ENCODE results near the gene RNASEH1. TPM values are rescaled to one million over a fixed set of nuclear protein-coding genes. Genes with fewer than 3 reads are reported as not detected.
A peak's percentile ranks its signal among the peaks of the same experiment; 100 is the strongest.

RNASEH1 gene
- total and polyA plus RNA-seq, 9 donors: 10.3 to 23.9 (median 16.8) TPM

GRCh38 chr2:3595985-3596384 is 37.9 kb upstream of the RNASEH1 start:
- intact Hi-C loops (cut with DNase I): loop anchor here in 1 of 4 donors (5.0 kb wide), 1 partner anchor 36 kb away; no protein-coding TSS in a partner anchor
- H3K27ac ChIP-seq: no peak overlapping the region
- TF ChIP-seq POLR2A (IDR thresholded peaks at IDR 0.05): no peak
- H3K27me3 ChIP-seq: no peaks in the 10 kb centered on the region
- H3K9me3 ChIP-seq: no peaks in the 10 kb centered on the region
- DNase-seq: peak in 2 of 5 donors; percentile 28 to 36
- WGBS, 3 donors: 38 to 73% (median 54%) methylated on average over 6 of the region's 6 CpGs
- H3K4me1 ChIP-seq (ENCODE audit: insufficient read depth): peaks cover 14% of the 10 kb centered on the region
- H3K4me3 ChIP-seq: no peak overlapping the region
- H3K36me3 ChIP-seq: no peaks in the 10 kb centered on the region

DNA sequence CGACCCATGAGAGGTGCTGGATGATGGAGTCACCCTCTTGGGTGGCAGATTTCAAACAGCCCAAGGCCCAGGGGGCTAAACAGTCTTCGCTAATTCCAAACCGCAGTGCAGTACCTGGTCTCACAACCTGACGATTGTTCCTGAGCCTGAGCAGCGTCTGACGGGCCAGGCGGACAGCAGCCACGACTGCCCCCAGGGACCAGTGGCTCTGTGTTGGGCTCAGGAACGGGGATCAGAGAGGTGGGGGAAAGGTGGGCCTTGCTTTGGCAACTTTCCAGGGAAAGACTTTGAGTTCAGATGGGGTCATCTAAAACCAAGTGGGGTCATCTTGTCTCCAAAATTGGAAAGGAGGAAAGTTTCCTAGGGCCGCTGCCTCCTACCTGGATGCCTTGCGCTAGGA is 37.3 kb upstream of the RNASEH1 start:
- no peaks in the 10 kb centered on the region for H3K27me3 ChIP-seq
- no peak overlapping the region for H3K4me3 ChIP-seq
- H3K36me3 ChIP-seq: no peaks in the 10 kb centered on the region
- H3K4me1 ChIP-seq (ENCODE audit: insufficient read depth): peaks cover 14% of the 10 kb centered on the region
- whole genome bisulfite sequencing, 3 donors: 53 to 86% (median 68%) methylated on average over 11 of the region's 11 CpGs
- peak overlapping the region in 1 of 2 donors; percentile 63 for H3K27ac ChIP-seq
- peak in 2 of 5 donors; percentile 43 to 44 for DNase-seq
- intact Hi-C loops (cut with DNase I): loop anchor here in 1 of 4 donors (5.0 kb wide), 1 partner anchor 37 kb away; no protein-coding TSS in a partner anchor
- TF ChIP-seq CTCF (IDR thresholded peaks at IDR 0.05) (no peak), POLR2A (IDR thresholded peaks at IDR 0.05) (no peak)
- no peaks in the 10 kb centered on the region for H3K9me3 ChIP-seq

DNA sequence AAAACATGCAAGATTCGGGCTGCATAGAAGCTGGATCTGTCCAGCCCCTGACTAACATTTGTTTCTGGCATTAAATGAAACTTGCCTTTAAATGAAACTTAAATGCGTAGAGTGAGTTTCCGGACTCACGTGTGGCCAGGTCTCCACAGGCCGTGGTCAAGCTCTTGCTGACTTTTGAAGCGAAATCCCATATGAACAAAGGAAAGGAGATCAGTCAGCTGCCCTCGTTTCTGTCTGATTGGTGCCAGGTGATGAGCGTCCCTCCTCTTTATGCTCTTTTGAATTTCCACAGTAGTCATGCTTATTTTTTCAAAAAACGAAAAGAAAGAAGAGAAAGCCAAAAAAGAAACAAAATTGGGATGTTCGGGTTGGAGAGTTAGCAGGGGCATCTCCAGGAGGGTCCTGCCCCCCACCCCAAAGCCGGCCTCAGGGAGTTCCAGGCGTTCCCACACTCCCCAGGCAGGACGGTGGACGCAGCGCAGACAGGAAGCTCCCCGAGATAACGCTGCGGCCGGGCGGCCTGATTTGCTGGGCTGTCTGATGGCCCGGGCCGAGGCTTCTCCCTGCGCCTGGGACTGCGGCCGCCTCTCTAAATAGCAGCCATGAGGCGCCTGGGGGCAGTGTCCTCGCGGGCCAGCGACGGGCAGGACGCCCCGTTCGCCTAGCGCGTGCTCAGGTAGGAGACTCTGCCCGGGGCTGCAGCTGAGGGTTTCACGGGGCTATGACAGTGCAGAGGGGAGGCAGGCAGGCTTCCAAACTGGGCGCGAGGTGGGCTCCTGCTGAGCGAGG is 36.6 kb upstream of the RNASEH1 start, which contains the start of gene COLEC11:
TSS of gene COLEC11 (plus strand) at position 620 of the 789 bp plus-strand sequence. CDS start 9,229 bp downstream, outside the sequence.
- TF ChIP-seq POLR2A (IDR thresholded peaks at IDR 0.05) (no peak), EP300 (IDR thresholded peaks at IDR 0.05) (no peak), CTCF (IDR thresholded peaks at IDR 0.05) (peak; percentile 7 to 50 (median 49))
- 11 to 17% (median 13%) methylated on average over 40 of the region's 40 CpGs for WGBS, 3 donors
- peak within 1 kb of the TSS in 1 of 2 donors; percentile 63 for H3K27ac ChIP-seq

DNA sequence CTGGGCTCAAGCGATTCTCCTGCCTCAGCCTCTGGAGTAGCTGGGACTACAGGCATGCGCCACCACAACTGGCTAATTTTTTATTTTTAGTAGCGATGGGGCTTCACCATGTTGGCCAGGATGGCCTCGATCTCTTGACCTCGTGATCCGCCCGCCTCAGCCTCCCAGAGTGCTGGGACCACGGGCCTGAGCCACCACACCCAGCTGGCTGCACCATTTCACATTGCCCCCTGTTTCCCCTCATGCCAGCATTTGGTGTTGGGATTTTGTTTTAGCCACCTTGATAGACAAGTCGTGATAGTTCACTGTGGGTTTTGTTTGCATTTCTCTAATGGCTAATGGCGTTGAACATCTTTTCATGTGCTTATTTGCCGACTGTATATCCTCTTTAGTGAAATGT is 31.0 kb upstream of the RNASEH1 start:
- Histone ChIP-seq H3K36me3 (no peaks in the 10 kb centered on the region), H3K4me3 (no peak overlapping the region), H3K4me1 (ENCODE audit: insufficient read depth) (peaks cover 28% of the 10 kb centered on the region), H3K27me3 (no peaks in the 10 kb centered on the region), H3K27ac (no peak overlapping the region), H3K9me3 (no peaks in the 10 kb centered on the region)
- WGBS, 3 donors: 88 to 92% (median 89%) methylated on average over 11 of the region's 11 CpGs
- no peak for TF ChIP-seq POLR2A (IDR thresholded peaks at IDR 0.05)
- peak in 1 of 5 donors; percentile 15 for DNase-seq
- intact Hi-C loops (cut with DNase I): loop anchor here in 1 of 4 donors (5.0 kb wide), 1 partner anchor 58 kb away; no protein-coding TSS in a partner anchor

More for the DNA sequence above, 36.6 kb upstream of the RNASEH1 start, which contains the start of gene COLEC11:
- intact Hi-C loops (cut with DNase I): loop anchor here in 1 of 4 donors (5.0 kb wide), 1 partner anchor 38 kb away; no protein-coding TSS in a partner anchor
- Histone ChIP-seq H3K9me3 (no peaks in the 10 kb centered on the region), H3K4me1 (ENCODE audit: insufficient read depth) (peaks cover 14% of the 10 kb centered on the region), H3K36me3 (no peaks in the 10 kb centered on the region), H3K4me3 (peak within 1 kb of the TSS; percentile 21), H3K27me3 (no peaks in the 10 kb centered on the region)
- peak; percentile 74 to 82 (median 75) for DNase-seq

DNA sequence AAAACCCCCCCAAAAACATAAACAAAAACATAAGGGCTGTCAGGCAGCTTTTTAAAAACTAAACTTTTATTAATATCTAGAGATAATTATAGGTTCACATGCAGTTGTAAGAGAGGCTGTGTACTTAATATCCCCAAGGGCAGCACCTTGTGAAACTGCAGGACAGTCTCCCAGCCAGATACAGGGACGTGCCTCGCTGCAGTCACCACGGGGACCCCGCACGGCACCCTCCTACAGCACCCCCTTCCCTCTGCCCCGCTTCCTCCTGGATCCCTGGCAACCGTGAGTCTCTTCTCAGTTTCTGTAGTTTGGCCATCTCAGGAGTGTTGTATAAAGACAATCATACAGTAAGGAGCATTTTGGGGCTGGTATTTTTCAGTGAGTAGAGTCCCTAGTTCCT is 30.0 kb upstream of the RNASEH1 start:
- Histone ChIP-seq H3K4me3 (no peak overlapping the region), H3K27me3 (no peaks in the 10 kb centered on the region), H3K9me3 (no peaks in the 10 kb centered on the region), H3K27ac (peak overlapping the region in 1 of 2 donors; percentile 71), H3K36me3 (no peaks in the 10 kb centered on the region), H3K4me1 (ENCODE audit: insufficient read depth) (peaks cover 28% of the 10 kb centered on the region)
- whole genome bisulfite sequencing, 3 donors: 86 to 90% (median 90%) methylated on average over 7 of the region's 7 CpGs
- TF ChIP-seq POLR2A (IDR thresholded peaks at IDR 0.05) (no peak), CTCF (IDR thresholded peaks at IDR 0.05) (no peak), EP300 (IDR thresholded peaks at IDR 0.05) (no peak)
- peak in 1 of 5 donors; percentile 20 for DNase-seq
- intact Hi-C loops (cut with DNase I): loop anchor here in 1 of 4 donors (5.0 kb wide), 1 partner anchor 59 kb away; no protein-coding TSS in a partner anchor

All from ovary (tissue), 9 donors.